ENCODE results near the gene ITPKB.

ITPKB gene

DNA sequence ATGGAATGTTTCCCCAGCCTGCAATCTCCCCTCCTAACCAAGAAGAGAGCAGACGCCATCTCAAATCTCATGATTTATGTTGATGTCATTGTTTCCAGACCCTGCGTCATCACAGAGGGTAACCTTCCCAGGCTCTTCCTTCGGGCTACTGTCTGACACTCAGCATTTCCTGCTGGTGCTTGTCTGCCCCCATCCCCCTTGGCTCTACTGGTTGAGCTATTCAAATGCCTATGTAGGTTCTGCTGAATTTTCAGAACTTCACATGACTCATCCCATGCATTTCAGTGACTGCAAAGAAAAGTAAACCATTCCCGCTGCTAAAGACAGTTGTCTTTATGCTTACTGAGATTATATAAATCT lies 24.8 kb upstream of the ITPKB start:
- Histone ChIP-seq H3K9me3 (no peaks in the 10 kb centered on the region), H3K4me1 (no peaks in the 10 kb centered on the region), H3K4me3 (ENCODE audit: low read depth, low read length) (no peak overlapping the region), H3K36me3 (no peaks in the 10 kb centered on the region), H3K27me3 (peaks cover 21% of the 10 kb centered on the region)
- DNase-seq: no peak
- TF ChIP-seq, protein P1, sequence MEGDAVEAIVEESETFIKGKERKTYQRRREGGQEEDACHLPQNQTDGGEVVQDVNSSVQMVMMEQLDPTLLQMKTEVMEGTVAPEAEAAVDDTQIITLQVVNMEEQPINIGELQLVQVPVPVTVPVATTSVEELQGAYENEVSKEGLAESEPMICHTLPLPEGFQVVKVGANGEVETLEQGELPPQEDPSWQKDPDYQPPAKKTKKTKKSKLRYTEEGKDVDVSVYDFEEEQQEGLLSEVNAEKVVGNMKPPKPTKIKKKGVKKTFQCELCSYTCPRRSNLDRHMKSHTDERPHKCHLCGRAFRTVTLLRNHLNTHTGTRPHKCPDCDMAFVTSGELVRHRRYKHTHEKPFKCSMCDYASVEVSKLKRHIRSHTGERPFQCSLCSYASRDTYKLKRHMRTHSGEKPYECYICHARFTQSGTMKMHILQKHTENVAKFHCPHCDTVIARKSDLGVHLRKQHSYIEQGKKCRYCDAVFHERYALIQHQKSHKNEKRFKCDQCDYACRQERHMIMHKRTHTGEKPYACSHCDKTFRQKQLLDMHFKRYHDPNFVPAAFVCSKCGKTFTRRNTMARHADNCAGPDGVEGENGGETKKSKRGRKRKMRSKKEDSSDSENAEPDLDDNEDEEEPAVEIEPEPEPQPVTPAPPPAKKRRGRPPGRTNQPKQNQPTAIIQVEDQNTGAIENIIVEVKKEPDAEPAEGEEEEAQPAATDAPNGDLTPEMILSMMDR (IDR thresholded peaks at IDR 0.05; ENCODE audit: low read depth, low read length): no peak

DNA sequence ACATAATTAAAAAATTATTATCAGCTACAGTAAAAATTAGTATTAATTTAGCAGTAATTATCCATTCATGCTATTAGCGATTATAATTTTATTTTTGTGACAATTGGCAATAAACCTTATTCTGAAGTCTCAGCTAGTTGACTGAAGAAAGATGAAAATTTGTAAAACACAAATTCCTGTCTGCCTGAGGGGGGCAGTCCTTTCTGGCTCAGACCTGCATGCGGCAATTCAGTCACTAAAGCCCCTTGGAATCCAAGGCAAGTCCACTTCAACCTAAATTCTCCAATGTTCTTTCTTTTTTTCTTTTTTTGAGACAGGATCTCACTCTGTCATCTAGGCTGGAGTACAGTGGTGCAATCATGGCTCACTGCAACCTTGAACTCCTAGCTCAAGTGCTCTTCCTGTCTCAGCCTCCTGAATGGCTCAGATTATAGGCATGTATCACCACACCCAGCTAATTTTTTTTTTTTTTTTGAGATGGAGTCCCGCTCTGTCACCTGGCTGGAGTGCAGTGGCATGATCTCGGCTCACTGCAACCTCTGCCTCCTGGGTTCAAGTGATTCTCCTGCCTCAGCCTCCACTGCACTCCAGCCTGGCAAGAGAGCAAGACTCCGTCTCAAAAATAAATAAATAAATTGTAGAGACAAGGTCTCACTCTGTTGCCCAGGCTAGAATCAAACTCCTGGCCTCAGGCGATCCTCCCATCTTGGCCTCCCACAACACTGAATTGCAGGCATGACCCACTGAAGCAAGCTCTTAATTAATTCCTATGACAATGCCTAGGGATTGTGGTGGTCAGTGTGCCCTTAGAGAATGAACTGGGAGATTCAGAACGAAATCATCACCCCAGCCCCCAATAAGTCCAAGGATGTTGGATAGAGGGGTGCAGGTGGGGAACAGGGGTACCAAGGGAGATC lies 24.2 kb upstream of the ITPKB start:
- Histone ChIP-seq H3K4me1 (no peaks in the 10 kb centered on the region), H3K9me3 (no peaks in the 10 kb centered on the region), H3K4me3 (ENCODE audit: low read depth, low read length) (no peak overlapping the region), H3K27me3 (peaks cover 21% of the 10 kb centered on the region), H3K36me3 (no peaks in the 10 kb centered on the region)
- no peak for DNase-seq
- TF ChIP-seq, protein P1 (IDR thresholded peaks at IDR 0.05; ENCODE audit: low read depth, low read length): no peak

DNA sequence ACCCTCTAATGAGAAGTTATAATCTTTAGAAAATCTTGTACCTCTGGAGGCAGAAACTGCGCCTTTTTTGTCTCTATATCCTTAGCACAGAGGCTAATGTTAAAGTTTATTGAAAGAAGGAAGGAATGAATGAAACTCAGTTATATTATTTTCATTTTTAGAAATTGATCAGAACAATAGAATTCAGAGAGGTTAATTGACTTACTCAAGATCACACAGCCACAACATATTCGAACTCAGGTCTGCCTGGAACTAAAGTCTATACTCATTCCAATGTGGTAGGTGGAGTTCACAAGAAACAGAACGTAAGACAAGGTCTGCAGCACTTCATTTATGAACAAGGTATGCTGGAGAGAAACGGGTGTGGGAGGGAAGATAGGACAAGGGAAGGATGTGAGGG lies 23.0 kb upstream of the ITPKB start:
- Histone ChIP-seq H3K27me3 (peaks cover 21% of the 10 kb centered on the region), H3K4me3 (ENCODE audit: low read depth, low read length) (no peak overlapping the region), H3K4me1 (no peaks in the 10 kb centered on the region)

DNA sequence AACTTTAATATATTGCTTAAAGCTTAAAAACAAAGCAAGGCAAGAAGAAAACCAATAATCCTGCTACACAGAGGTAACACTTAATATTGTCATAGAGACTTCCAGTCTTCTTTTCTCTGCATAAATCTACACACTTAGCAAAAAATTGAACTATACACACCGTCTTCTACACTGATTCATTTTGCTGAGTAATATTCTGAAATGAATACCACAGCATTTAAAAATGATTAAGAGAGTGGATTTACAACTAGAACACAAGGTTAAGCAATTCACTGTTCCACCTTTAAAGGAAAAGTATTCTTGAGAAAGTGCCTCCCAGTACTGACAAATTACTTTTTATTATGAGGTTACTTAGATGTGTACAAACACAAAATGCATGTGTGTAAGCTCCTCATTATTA lies 22.2 kb upstream of the ITPKB start:
- Histone ChIP-seq H3K4me1 (no peaks in the 10 kb centered on the region), H3K36me3 (no peaks in the 10 kb centered on the region), H3K27me3 (peaks cover 21% of the 10 kb centered on the region), H3K4me3 (ENCODE audit: low read depth, low read length) (no peak overlapping the region), H3K9me3 (no peaks in the 10 kb centered on the region)
- DNase-seq: no peak
- TF ChIP-seq, protein P1 (IDR thresholded peaks at IDR 0.05; ENCODE audit: low read depth, low read length): no peak

More for the DNA sequence above, 23.0 kb upstream of the ITPKB start:
- TF ChIP-seq, protein P1 (IDR thresholded peaks at IDR 0.05; ENCODE audit: low read depth, low read length): no peak
- no peaks in the 10 kb centered on the region for H3K36me3 ChIP-seq
- DNase-seq: no peak
- no peaks in the 10 kb centered on the region for H3K9me3 ChIP-seq

DNA sequence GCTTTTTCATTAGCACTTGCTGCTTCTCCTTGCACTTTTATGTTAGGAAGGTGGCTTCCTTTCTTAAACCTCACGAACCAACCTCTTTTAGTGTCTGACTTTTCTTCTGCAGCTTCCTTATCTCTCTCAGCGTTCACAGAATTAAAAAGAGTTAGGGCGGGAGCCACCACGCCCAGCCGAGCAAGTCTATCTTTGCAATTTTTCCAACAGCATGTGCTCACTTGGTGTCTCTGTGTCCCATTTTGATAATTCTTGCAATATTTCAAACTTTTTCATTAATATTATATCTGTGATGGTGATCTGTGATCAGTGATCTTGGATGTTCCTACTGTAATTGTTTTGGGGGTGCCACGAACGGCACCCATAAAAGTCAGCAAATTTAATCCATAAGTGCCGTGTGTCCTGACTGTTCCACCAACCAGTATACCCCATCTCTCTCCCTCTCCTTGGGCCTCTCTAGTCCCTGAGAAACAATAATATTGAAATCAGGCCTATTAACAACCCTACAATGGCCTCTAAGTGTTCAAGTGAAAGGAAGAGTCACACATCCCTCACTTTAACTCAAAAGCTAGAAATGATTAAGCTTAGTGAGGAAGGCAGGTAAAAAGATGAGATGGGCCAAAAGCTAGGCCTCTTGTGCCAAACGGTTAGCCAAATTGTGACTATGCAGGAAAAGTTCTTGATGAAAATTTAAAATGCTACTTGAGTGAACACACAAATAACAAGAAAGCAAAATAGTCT lies 15.9 kb upstream of the ITPKB start:
- no peak for DNase-seq
- Histone ChIP-seq H3K4me1 (no peaks in the 10 kb centered on the region), H3K36me3 (no peaks in the 10 kb centered on the region), H3K4me3 (ENCODE audit: low read depth, low read length) (no peak overlapping the region), H3K27me3 (no peaks in the 10 kb centered on the region; the same call in 1 of the 2 replicates), H3K9me3 (no peaks in the 10 kb centered on the region)
- TF ChIP-seq, protein P1 (IDR thresholded peaks at IDR 0.05; ENCODE audit: low read depth, low read length): no peak

DNA sequence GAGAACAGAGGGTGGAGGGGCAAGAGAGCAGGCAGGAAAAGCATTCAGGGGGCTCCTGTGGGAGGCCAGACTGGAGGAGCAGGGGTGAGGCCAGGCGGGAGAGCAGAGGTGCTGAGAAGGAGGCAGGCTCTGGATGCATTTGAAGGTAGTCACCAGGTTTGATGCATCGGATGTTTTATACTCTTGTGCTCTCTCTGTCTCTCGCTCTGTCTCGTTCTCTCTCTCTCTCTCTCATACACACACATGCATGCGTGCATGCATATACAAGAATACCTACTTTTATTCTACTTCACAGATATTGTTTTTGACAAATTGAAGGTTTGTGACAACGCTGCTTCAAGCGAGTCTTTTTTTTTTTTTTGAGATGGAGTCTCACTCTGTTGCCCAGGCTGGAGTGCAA lies 15.0 kb upstream of the ITPKB start:
- Histone ChIP-seq H3K4me1 (no peaks in the 10 kb centered on the region), H3K4me3 (ENCODE audit: low read depth, low read length) (no peak overlapping the region), H3K36me3 (no peaks in the 10 kb centered on the region), H3K27me3 (no peaks in the 10 kb centered on the region), H3K9me3 (peaks cover 3% of the 10 kb centered on the region; the same call in 1 of the 2 replicates)
- DNase-seq: no peak
- TF ChIP-seq, protein P1 (IDR thresholded peaks at IDR 0.05; ENCODE audit: low read depth, low read length): no peak

All from BE2C (cell line).